GM13976 (cell line): Measurements from ENCODE around the gene EGFL6.

Source experiments
- DNase-seq: peaks from one replicate; pipeline ENCODE4 v3.0.0; 2012; ENCODE audit warnings: low spot score
- in situ Hi-C: fragments of 300-500 bp; cut with MboI; formaldehyde crosslinking; loops from one replicate; pipeline ENCODE4 v1.12.0; 2022; ENCODE audit warnings: low sequenced_read_pairs, mixed read lengths, inconsistent platforms; ENCODE audit not compliant: unreplicated experiment
- TF ChIP-seq, protein P1 (sequence below): IDR thresholded peaks from 2 replicates; pipeline ENCODE4 v1.5.1; 2012; ENCODE audit warnings: borderline replicate concordance, mild to moderate bottlenecking; ENCODE audit not compliant: insufficient read depth; ENCODE audit errors: extremely low read depth, missing control alignments, control extremely low read depth

EGFL6 gene

DNA sequence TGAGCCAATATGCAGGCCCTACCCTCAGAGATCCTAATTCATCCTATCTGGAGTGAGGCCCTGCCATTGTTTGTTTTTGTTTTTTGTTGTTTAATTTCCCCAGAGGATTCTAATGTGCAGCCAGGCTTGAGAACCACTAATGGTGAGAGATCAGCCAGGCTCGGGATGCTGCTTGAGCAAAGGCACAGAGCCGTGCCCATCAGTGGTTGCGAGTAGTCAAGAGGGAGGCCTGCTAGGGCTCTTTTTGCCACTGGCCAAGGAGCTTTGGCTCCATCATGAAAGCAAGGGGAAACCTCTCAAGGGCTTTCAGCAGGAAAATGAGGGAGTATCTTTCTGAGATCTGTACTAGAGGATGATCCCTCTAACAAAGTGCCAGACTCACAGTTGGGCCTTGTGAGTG, 86.3 kb downstream of the EGFL6 start:
- TF ChIP-seq, protein P1, sequence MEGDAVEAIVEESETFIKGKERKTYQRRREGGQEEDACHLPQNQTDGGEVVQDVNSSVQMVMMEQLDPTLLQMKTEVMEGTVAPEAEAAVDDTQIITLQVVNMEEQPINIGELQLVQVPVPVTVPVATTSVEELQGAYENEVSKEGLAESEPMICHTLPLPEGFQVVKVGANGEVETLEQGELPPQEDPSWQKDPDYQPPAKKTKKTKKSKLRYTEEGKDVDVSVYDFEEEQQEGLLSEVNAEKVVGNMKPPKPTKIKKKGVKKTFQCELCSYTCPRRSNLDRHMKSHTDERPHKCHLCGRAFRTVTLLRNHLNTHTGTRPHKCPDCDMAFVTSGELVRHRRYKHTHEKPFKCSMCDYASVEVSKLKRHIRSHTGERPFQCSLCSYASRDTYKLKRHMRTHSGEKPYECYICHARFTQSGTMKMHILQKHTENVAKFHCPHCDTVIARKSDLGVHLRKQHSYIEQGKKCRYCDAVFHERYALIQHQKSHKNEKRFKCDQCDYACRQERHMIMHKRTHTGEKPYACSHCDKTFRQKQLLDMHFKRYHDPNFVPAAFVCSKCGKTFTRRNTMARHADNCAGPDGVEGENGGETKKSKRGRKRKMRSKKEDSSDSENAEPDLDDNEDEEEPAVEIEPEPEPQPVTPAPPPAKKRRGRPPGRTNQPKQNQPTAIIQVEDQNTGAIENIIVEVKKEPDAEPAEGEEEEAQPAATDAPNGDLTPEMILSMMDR, result no peak
- in situ Hi-C loops, result loop anchor here (5.0 to 25.0 kb wide), 2 partner anchors 92 to 568 kb away; no protein-coding TSS in a partner anchor
- DNase-seq, result no peak

DNA sequence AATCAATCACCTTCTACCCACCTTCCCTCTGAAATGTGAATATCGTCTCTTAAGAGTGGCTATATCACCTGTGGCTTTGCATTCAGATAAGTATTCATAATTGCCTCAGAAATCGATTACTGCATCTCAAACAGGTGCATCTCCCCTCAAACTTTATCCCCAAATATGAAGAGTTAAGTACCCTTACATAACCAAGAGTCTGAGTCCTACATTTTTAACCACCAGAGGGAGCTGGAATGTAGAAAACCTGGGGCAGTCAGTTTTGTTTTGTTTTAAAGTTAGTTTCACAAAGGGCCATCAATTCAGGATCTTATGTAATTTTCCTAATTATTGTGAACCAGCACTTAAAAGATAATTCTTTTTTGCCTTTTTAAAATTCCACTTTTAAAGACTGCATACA, 89.2 kb downstream of the EGFL6 start:
- peak; percentile 38 for DNase-seq
- TF ChIP-seq, protein P1, result peak; percentile 44
- in situ Hi-C loops, result loop anchor here (5.0 to 25.0 kb wide), 2 partner anchors 89 to 571 kb away; no protein-coding TSS in a partner anchor

DNA sequence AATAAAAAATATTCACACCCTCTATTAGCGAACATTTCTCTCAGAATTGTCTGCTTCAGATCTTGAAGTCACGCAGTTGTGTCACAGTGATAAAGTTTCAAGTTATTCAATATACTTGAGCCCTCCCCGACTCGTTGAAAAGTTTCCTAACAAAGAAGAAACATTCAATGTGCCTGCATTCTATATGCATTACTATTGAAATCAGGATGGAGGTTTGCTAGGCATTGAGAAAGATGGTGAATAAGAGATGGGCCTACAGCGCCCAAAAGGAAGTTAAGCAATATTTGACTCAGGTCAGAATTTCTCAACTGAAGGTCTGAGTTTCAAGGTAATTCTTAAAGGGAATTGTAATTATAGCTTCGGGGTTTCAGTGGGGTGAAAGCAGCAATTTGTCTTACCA, 89.7 kb downstream of the EGFL6 start:
- no peak for DNase-seq
- in situ Hi-C loops, result loop anchor here (5.0 to 25.0 kb wide), 2 partner anchors 88 to 572 kb away; no protein-coding TSS in a partner anchor
- TF ChIP-seq, protein P1, result no peak

DNA sequence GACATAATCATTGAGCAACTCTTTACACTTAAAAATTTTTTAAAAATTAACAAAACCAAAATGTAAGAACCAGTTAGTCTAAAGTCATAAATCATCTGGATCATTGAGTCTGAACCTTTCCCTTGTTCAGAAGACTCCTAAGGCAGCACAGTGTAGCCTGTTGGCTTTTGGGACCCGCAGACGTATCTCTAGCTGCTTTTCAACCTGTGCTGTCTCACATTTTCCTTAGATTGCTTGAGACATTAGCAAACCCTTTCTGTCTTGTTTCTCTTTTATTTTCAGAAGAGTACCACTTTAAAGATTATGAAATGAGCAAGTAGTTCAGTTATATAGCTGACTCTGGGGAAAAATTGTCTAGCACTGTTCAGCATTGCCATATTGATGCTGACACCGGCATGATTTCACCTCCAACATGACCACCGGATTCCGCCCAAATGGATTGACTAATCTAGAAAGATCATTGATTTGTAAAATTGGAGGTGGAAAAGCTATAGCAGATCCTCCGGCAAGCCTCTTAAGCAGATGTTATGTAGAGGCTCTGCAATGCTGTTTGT, 92.4 kb downstream of the EGFL6 start:
- in situ Hi-C loops, result loop anchor here (5.0 to 25.0 kb wide), 2 partner anchors 365 to 575 kb away; partner anchors contain the start of gene GEMIN8
- no peak for DNase-seq
- TF ChIP-seq, protein P1, result no peak

DNA sequence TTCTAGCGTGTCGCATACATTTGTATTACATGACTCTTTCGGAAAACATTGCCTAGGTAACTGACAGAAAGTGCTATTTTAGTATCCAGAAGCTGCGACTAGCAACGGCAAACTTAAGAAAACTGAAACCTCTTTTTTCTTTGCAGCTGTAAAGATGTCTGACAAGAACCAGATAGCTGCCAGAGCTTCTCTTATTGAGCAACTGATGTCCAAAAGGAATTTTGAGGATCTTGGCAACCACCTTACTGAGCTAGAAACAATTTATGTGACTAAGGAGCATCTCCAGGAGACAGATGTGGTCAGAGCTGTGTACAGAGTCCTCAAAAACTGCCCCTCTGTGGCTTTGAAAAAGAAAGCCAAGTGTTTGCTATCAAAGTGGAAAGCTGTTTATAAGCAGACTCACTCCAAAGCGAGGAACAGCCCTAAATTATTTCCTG, 93.0 kb downstream of the EGFL6 start:
- TF ChIP-seq, protein P1, result no peak
- peak; percentile 23 for DNase-seq
- in situ Hi-C loops, result loop anchor here (5.0 to 25.0 kb wide), 2 partner anchors 365 to 575 kb away; partner anchors contain the start of gene GEMIN8

DNA sequence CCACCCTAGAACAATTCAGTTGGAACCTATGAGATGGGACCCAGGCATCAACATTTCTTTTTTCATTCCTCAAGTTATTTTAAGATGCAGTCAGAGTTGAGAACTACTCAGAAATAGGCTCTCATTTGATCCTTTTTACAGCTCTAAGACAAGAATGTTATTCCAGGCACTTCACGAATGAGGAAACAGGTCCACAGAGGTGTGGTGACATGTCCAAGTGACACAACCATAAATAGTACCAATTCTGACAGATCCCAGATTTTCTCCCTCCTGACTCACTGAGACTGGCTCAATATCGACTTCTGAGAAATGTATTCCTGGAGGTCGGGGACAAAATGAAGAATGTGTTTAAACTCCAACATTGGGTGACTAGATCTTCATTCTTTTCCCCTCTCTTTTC, 94.6 kb downstream of the EGFL6 start:
- TF ChIP-seq, protein P1, result no peak
- in situ Hi-C loops, result loop anchor here (5.0 to 25.0 kb wide), 2 partner anchors 363 to 577 kb away; partner anchors contain the start of gene GEMIN8
- DNase-seq, result no peak
